CD4-positive, alpha-beta T cell (primary cell): ENCODE measurements around the gene TFRC. TPM values are rescaled to one million over a fixed set of nuclear protein-coding genes. Genes with fewer than 3 reads are reported as not detected.
"Not testable (repeated sequence)": the region's sequence is repeated elsewhere in the genome, so short reads cannot be mapped to it uniquely, and the experiment has no call there.

Experiments used
- ATAC-seq: fragments of 200-7000 bp; cut with Tn5 transposase; one replicate; pipeline ENCODE4 v1.10.0; 2022; ENCODE audit warnings: mild to moderate bottlenecking; ENCODE audit not compliant: poor library complexity
- CTCF ChIA-PET: fragments of 350-600 bp; sonication (Branson Sonifier 250); formaldehyde crosslinking; loops from one replicate; lab custom pipeline; 2021; ENCODE audit warnings: antibody characterized with exemption, inconsistent platforms; lab: Charles Lee
- POLR2A ChIA-PET: fragments of 350-600 bp; sonication (Branson Sonifier 250); formaldehyde crosslinking; loops from one replicate; lab custom pipeline; 2021; ENCODE audit warnings: antibody characterized with exemption, inconsistent platforms; lab: Charles Lee
- DNase-seq, 14 experiments: peaks; one replicate each; pipeline ENCODE4 v3.0.0-alpha.2; 2013 to 2020; ENCODE audit warnings: mixed read lengths in 2 of 14
- H3K27ac ChIP-seq, 2 donors: one replicate each; pipeline versions ENCODE4 v1.5.1 to v1.7.0; 2013; ENCODE audit warnings: low read length in 2 of 2, low read depth in 1 of 2, mild to moderate bottlenecking in 1 of 2
- H3K27me3 ChIP-seq, 2 experiments: 1 replicate in 1 of 2; 2 replicates in 1 of 2; pipeline versions ENCODE4 v1.6.1 to v1.7.0; 2013; ENCODE audit warnings: low read length in 2 of 2, control low read depth in 1 of 2, mild to moderate bottlenecking in 1 of 2, moderate library complexity in 1 of 2; ENCODE audit not compliant: insufficient read depth in 2 of 2, control insufficient read depth in 1 of 2
- H3K36me3 ChIP-seq: one replicate; pipeline ENCODE4 v1.6.1; 2013; ENCODE audit warnings: low read length, control low read depth; ENCODE audit not compliant: insufficient read depth
- H3K4me1 ChIP-seq: one replicate; pipeline ENCODE4 v1.6.1; 2013; ENCODE audit warnings: low read length, control low read depth; ENCODE audit not compliant: insufficient read depth
- H3K4me3 ChIP-seq: one replicate; pipeline ENCODE4 v1.5.1; 2013; ENCODE audit warnings: mild to moderate bottlenecking, low read length, moderate library complexity
- H3K9me3 ChIP-seq, 2 experiments: 1 replicate in 1 of 2; 2 replicates in 1 of 2; pipeline versions ENCODE4 v1.6.1 to v1.7.0; 2013; ENCODE audit warnings: low read length in 2 of 2, mild to moderate bottlenecking in 2 of 2, control low read depth in 1 of 2, moderate library complexity in 1 of 2; ENCODE audit not compliant: control insufficient read depth in 1 of 2, insufficient read depth in 1 of 2
- H3K27ac Mint-ChIP-seq: one replicate; pipeline ENCODE4 v1.8.0; 2020; ENCODE audit warnings: mixed read lengths
- H3K27me3 Mint-ChIP-seq: one replicate; pipeline ENCODE4 v1.8.0; 2021; ENCODE audit warnings: mixed read lengths
- H3K36me3 Mint-ChIP-seq: one replicate; pipeline ENCODE4 v1.8.0; 2021; ENCODE audit warnings: low read depth, mixed read lengths
- H3K4me1 Mint-ChIP-seq: one replicate; pipeline ENCODE4 v1.8.0; 2021; ENCODE audit warnings: low read depth, mixed read lengths
- H3K4me3 Mint-ChIP-seq: one replicate; pipeline ENCODE4 v1.8.0; 2020; ENCODE audit warnings: mild to moderate bottlenecking, mixed read lengths
- H3K9me3 Mint-ChIP-seq: one replicate; pipeline ENCODE4 v1.8.0; 2020; ENCODE audit warnings: mixed read lengths
- CTCF ChIP-seq: fragments of 200-600 bp; IDR thresholded peaks from one replicate; pipeline ENCODE4 v1.8.0; 2022; ENCODE audit warnings: antibody characterized with exemption, mild to moderate bottlenecking
- intact Hi-C, 2 experiments: fragments of 100-400 bp; cut with DNase I in 1 of 2; cut with micrococcal nuclease in 1 of 2; formaldehyde crosslinking; loops; one replicate each; pipeline versions ENCODE4 v1.15.1 to v1.9.0; 2023 to 2025; cut with DNase I, micrococcal nuclease
- total RNA-seq, 174 experiments: library from RNA in 2 of 174; stranded (reverse) in 2 of 174; gene quantifications; one replicate each; pipeline ENCODE4 v1.2.3 and lab custom pipeline; 2021 to 2026

The TFRC gene
- total RNA-seq, 2 experiments from 2014 or later = 154 to 159 TPM

DNA sequence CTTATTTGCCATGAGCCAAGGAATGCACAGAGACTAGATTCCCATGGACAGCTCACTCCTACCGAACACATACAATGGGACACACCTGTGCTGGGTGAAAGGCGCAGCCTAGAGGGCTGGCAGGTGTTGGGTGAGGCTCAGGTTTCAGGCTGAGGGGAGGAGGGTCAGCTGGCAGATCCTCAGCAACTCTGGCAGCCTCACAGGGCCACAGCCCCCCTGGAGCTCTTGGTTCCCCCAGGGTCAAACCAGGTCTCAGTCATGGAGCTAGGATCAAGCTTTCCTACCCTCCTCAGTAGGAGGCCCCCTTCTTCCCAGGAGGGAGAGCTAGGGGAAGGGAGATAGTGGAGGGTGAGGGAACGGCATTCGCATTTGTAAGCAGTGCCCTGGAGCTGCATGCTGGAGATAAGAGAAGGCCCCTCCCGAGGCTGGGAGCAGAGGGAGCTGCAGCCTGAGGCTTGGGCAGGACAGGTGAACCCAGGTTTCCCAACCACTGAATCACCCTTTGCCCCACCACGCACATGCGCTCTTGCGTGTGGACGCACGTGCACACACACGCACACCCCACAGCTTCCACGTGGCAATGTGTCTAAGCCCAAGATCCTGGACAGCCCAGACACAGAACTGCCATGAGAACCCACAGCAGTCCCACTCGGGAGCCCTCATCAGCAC is 26.3 kb upstream of the TFRC start:
- H3K27ac ChIP-seq = no peak overlapping the region
- POLR2A ChIA-PET = no interaction called here

DNA sequence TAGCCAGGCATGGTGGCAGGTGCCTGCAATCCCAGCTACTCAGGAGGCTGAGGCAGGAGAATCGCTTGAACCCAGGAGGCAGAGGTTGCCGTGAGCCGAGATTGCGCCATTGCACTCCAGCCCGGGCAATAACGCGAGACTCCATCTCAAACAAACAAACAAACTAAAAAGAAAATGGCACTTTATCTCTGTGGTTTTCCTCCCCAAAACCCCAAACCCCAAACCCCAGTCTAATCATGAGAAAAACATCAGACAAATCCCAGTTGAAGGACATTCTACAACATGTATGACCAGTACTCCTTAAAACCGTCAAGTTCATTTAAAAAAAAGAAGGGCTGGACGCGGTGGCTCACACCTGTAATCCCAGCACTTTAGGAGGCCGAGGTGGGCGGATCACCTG is 22.8 kb upstream of the TFRC start:
- H3K4me3 Mint-ChIP-seq, H3K27me3 Mint-ChIP-seq, H3K9me3 Mint-ChIP-seq, H3K36me3 ChIP-seq, ATAC-seq, H3K27ac ChIP-seq, H3K36me3 Mint-ChIP-seq, H3K9me3 ChIP-seq, CTCF ChIA-PET, H3K27ac Mint-ChIP-seq, H3K4me1 Mint-ChIP-seq, POLR2A ChIA-PET, intact Hi-C loops, H3K4me3 ChIP-seq, H3K27me3 ChIP-seq: not testable (repeated sequence)
- peak in 1 of 14 experiments; percentile 56 for DNase-seq
- H3K4me1 ChIP-seq = peaks cover 10% of the 10 kb centered on the region

More for the DNA sequence above, 26.3 kb upstream of the TFRC start:
- DNase-seq (no peak), ATAC-seq (no peak)
- Histone ChIP-seq H3K4me1 (peaks cover 15% of the 10 kb centered on the region), H3K9me3 (no peaks in the 10 kb centered on the region), H3K27me3 (no peaks in the 10 kb centered on the region), H3K4me3 (no peak overlapping the region), H3K36me3 (no peaks in the 10 kb centered on the region)
- no peaks in the 10 kb centered on the region for H3K36me3 Mint-ChIP-seq
- no peak overlapping the region for H3K4me3 Mint-ChIP-seq
- intact Hi-C loops = no loop called here
- CTCF ChIA-PET = no interaction called here
- TF ChIP-seq CTCF = no peak
- H3K9me3 Mint-ChIP-seq = no peaks in the 10 kb centered on the region
- H3K27me3 Mint-ChIP-seq = no peaks in the 10 kb centered on the region
- H3K27ac Mint-ChIP-seq = no peak overlapping the region
- peaks cover 11% of the 10 kb centered on the region for H3K4me1 Mint-ChIP-seq

DNA sequence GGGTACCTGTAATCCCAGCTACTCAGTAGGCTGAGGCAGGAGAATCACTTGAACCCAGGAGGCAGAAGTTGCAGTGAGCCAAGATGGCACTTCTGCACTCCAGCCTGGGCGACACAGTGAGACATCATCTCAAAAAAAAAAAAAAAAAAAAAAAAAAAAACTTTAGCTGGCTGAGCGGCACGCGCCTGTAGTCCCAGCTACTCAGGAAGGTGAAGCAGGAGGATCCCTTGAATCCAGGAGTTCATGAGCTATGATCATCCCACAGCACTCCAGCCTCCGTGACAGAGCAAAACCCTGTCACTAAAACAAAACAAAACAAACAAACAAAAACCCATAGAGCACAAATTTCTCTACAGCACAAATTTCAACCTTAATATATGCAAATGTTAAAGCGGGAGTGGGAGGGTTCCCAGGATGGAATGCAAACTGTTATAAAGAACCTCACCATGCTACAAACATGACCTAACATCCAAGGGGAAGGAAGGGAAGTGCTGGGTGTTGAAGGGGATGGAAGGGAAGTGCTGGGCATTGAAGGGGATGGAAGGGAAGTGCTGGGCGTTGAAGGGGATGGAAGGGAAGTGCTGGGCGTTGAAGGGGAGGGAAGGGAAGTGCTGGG is 16.6 kb upstream of the TFRC start:
- not testable (repeated sequence) for DNase-seq, ATAC-seq

DNA sequence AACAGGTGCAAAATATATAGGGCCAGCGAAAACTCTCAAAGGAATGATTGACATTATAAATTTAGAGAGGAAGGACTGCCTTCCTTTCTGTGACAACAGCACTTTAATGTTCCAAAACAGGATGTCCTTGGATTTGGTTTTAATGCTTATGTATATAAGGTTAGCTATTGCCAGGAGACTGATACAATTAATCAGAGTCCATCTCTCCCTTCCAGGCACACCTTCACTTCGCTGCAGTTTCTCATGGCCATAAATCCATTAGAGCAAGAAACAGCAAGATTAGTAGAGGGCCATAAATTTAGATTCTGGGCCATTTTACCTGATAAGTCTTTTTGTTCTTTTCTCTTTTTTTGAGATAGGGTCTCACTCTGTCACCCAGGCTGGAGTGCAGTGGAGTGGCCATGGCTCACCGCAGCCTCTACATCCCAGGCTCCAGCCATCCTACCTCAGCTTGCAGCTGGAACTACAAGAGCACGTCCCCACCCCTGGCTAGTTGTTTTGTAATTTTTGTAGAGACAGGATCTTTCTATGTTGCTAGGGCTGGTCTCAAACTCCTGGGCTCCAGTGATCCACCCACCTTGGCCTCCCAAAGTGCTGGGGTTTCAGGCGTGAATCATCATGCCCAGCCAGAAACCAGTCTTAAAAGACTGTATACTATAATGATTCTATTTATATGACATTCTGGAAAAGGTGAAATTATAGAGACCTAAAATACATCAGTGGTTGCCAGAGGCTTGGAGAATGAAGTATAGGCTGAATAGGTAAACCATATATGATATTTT is 15.7 kb upstream of the TFRC start:
- POLR2A ChIA-PET = no interaction called here
- CTCF ChIA-PET = no interaction called here
- peaks cover 0 to under 1% of the 10 kb centered on the region in 2 experiments for H3K9me3 ChIP-seq
- peak overlapping the region; percentile 82 for H3K27ac Mint-ChIP-seq
- no peaks in the 10 kb centered on the region for H3K36me3 Mint-ChIP-seq
- no peaks in the 10 kb centered on the region for H3K27me3 ChIP-seq
- H3K36me3 ChIP-seq = no peaks in the 10 kb centered on the region
- no peak overlapping the region for H3K4me3 Mint-ChIP-seq
- ATAC-seq = no peak
- no peak overlapping the region for H3K4me3 ChIP-seq
- H3K4me1 ChIP-seq = peaks cover 9% of the 10 kb centered on the region
- intact Hi-C loops = no loop called here
- TF ChIP-seq CTCF = no peak
- DNase-seq = no peak
- H3K27ac ChIP-seq = no peak overlapping the region
- no peaks in the 10 kb centered on the region for H3K27me3 Mint-ChIP-seq
- H3K9me3 Mint-ChIP-seq = no peaks in the 10 kb centered on the region
- H3K4me1 Mint-ChIP-seq = peaks cover 10% of the 10 kb centered on the region

More for the DNA sequence above, 16.6 kb upstream of the TFRC start:
- H3K4me1 ChIP-seq, H3K9me3 Mint-ChIP-seq, H3K27me3 Mint-ChIP-seq, H3K4me3 Mint-ChIP-seq, CTCF ChIA-PET, H3K27ac ChIP-seq, H3K36me3 Mint-ChIP-seq, H3K27me3 ChIP-seq, H3K4me3 ChIP-seq, H3K9me3 ChIP-seq, H3K36me3 ChIP-seq, intact Hi-C loops, H3K4me1 Mint-ChIP-seq: not testable (repeated sequence)
- POLR2A ChIA-PET = interaction anchor here (0.6 kb wide), 1 partner anchor 74 kb away, joined by 3 read pairs; no protein-coding TSS in a partner anchor
- H3K27ac Mint-ChIP-seq = peak overlapping the region; percentile 82
